GM21390 (cell line): ENCODE measurements around the gene GABRR2.
A peak's percentile ranks its signal among the peaks of the same experiment; 100 is the strongest.
"Not testable (repeated sequence)": the region's sequence is repeated elsewhere in the genome, so short reads cannot be mapped to it uniquely, and the experiment has no call there.

Experiments
- ATAC-seq: cut with Tn5 transposase; IDR thresholded peaks from one replicate; pipeline ENCODE4 v1.9.1; 2021; ENCODE audit not compliant: unreplicated experiment

GABRR2 gene

GRCh38 chr6:89260310-89260709 lies 54.8 kb downstream of the GABRR2 start:
- peak; percentile 47 for ATAC-seq

GRCh38 chr6:89258912-89259311 lies 56.2 kb downstream of the GABRR2 start:
- peak; percentile 56 for ATAC-seq

GRCh38 chr6:89257781-89258180 lies 57.3 kb downstream of the GABRR2 start:
- ATAC-seq: no peak

- no peak for ATAC-seq
Observed at GRCh38 chr6:89257346-89257745, 57.8 kb downstream of the GABRR2 start.

GRCh38 chr6:89255417-89255816 lies 59.7 kb downstream of the GABRR2 start:
- ATAC-seq: no peak

GRCh38 chr6:89254569-89254968 lies 60.5 kb downstream of the GABRR2 start:
- ATAC-seq: no peak

- no peak for ATAC-seq
Observed at GRCh38 chr6:89252907-89253306, 62.2 kb downstream of the GABRR2 start.

- ATAC-seq: no peak
Observed at GRCh38 chr6:89251976-89252375, 63.1 kb downstream of the GABRR2 start.

- no peak for ATAC-seq
Observed at GRCh38 chr6:89251170-89251569, 63.9 kb downstream of the GABRR2 start.

- no peak for ATAC-seq
Observed at GRCh38 chr6:89250239-89250638, 64.9 kb downstream of the GABRR2 start.

GRCh38 chr6:89244241-89244985 lies 70.7 kb downstream of the GABRR2 start:
- ATAC-seq: peak; percentile 47

GRCh38 chr6:89243331-89243629 lies 71.8 kb downstream of the GABRR2 start:
- ATAC-seq: no peak

- ATAC-seq: no peak
Observed at GRCh38 chr6:89242574-89243330, 72.3 kb downstream of the GABRR2 start.

- ATAC-seq: no peak
Observed at GRCh38 chr6:89239338-89239737, 75.8 kb downstream of the GABRR2 start.

GRCh38 chr6:89237158-89237557 lies 77.9 kb downstream of the GABRR2 start:
- ATAC-seq: no peak

- not testable (repeated sequence) for ATAC-seq
Observed at GRCh38 chr6:89233605-89234004, 81.5 kb downstream of the GABRR2 start.

GRCh38 chr6:89222712-89223039 lies 92.4 kb downstream of the GABRR2 start:
- ATAC-seq: no peak

GRCh38 chr6:89221971-89222711 lies 93.0 kb downstream of the GABRR2 start:
- ATAC-seq: no peak

GRCh38 chr6:89221129-89221528 lies 94.0 kb downstream of the GABRR2 start:
- no peak for ATAC-seq

- no peak for ATAC-seq
Observed at GRCh38 chr6:89217299-89217910, 97.7 kb downstream of the GABRR2 start, which contains the start of gene GABRR1. Gene GABRR1 (minus strand): TSS chr6:89217358. CDS start chr6:89217322, 36 bp downstream.

- no peak for ATAC-seq
Observed at GRCh38 chr6:89216411-89216810, 98.7 kb downstream of the GABRR2 start.
